GOT3 (cell line): ENCODE results near the gene QSOX2.

ENCODE experiments used
- DNase-seq: peaks from one replicate; lab custom pipeline; 2025; ENCODE audit warnings: mixed read lengths; lab: John Stamatoyannopoulos, UW

QSOX2 gene

DNA sequence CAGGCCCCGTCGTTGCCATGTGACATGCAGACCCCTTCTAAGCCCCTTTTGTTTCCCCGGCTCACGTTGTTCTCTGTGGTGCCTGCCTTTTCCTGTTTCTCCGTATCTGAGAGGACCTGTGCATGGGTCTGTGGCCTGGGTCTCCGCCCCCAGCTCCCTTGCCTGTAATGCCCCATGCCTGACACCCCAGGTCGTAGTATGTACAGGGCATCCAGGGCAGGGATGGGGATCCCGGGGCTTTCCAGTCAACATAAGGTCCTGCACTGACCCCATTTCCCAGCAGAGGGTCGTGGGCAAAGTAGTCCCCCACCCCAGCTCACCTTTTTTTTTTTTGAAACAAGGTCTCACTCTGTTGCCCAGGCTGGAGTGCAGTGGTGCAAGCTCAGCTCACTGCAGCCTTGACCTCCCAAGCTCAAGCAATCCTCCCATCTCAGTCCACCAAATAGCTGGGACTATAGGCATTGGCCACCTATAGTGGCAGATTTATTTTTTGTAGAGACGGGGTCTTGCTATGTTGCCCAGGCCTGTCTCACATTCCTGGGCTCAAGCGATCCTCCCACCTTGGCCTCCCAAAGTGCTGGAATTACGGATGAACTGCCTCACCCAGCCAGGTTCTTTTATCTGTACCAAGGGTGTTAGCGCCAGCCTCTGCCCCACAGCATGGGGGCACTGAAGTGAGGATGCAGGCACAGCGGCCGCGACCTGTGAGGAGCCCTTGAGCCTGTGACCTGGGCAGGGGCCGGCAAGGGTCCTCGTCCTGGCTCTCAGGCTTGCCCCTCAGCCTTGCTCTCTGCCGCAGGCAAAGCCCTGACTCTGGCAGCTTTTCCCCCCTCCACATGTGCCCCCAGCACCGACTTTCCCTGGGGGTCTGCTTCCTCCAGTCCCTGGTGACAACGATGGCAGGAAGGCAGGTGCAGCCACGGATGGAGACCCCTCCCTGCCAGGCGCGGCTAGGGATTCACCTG is 19.1 kb upstream of the QSOX2 start:
- DNase-seq, result no peak

GRCh38 chr9:136264031-136264430 is 18.4 kb upstream of the QSOX2 start:
- DNase-seq, result no peak

DNA sequence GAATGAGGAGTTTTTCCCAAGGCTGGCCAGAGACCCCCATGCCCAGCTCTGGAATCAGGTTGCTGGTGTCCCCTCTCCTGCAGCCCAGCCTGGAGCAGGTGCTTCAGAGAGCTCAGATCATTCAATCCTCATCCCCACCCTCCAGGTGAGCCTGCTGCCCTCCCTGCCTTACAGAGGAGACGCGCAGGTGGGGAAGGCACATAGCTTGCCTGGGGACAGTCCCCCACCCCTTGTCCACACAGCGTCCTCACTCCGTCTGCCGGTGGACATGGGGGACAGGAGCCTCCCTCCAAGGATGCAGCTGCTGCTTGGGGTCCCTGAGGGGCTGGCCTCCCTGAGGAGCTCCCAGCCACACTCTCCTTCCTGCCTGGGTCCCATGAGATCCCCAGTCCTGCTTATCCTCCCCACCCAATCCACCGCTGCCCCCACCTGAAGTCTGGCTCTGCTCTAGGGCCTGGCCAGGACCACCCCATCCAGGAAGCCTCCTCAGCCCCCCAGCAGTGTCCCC is 17.1 kb upstream of the QSOX2 start:
- no peak for DNase-seq

DNA sequence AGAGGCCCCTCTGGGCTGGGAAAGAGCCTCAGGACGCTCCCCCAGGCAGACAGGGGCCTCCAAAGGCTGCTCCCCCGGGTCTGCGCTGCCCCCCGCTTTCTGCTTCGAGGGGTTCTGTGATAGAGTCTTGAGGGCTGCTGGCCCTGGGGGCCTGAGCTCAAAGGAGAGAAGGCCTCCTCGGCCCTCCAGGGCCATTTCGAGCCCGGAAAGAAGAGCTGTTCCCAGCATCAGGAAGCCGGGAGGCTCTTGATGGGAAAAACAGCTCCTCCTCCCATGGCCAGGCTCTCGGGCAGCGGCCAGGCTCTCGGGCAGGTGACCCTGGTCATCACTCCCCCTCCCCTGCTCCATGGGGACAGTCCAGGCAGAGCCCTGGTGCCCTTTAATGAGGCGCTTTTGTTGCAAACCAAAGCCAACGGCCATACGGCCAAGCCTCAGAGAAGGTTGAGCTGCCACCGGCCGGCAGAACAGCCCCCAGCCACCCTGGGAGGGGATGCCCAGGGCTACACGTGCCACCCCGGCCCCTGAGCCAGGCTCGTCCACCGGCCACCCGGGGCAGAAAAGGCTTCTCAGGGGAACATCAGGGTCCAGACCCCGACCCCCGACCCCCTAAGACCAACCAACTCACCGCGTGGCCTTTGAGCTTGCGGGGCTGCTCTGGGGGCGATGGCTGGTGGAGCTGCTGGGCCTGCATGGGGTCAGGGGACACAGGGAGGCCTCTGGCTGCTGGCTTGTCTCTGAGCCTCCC is 16.2 kb upstream of the QSOX2 start:
- no peak for DNase-seq

DNA sequence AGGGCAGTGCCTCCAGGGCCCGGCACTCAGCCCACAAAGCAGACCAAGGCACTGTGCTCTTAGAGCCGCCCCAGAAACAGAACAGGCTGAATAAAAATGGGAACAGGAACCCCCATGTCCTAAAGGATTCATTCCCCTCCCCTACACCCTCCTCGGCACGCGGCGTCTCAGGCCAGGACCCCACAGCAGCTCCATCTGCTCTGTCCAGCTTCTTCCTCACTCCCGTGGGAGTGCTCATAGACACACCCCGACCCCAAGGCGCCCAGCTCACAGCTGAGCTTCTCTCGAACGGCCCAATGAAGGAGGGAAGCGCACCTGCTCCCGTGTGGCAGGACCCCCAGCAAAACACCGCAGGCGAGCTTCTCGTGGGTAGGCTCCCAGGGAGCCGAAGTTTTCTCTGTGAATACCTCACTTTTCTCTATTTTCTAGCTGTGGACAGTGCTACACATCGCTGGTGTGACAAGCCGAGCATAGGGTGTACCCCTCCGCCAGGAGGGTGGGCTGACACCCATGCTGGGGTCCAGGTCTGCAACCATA is 15.4 kb upstream of the QSOX2 start:
- no peak for DNase-seq

GRCh38 chr9:136260521-136260920 is 14.9 kb upstream of the QSOX2 start:
- DNase-seq, result no peak

DNA sequence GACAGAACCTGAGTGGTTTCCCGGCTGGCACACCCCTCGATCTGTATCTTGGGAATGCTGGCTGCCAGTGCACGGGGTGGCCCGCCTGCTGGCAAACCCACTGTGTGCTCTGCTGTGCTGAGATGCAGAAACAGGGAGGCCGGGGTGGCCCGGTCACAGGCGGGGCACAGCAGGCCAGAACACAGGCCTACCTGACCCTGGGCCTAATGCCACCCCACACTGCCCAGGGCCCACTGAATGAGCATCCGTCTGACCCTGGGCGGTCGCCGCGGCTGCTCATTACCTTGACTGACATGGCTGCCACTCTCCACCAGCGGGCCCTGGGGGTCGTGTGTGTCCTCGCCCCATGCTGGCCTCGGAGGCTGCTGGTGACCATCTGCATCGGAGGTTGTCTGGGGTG is 14.2 kb upstream of the QSOX2 start:
- no peak for DNase-seq

DNA sequence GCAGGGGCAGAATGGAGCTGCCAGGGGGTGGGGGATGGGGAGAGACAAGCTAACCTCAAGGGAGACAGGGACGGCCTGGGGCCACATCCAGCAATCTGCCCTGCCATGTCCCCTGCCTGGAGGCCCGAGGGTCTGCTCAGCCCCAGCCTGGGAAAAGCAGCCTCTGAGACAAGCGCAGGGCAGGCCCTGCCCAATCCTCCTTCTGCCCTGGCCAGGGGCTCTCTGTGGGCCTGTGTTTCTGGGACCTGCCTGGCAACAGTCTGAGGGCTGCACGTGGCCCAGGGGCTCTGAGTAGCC is 13.9 kb upstream of the QSOX2 start:
- no peak for DNase-seq

- no peak for DNase-seq
These were observed 13.3 kb upstream of the QSOX2 start for GRCh38 chr9:136258786-136259516.

GRCh38 chr9:136258299-136258625 is 12.7 kb upstream of the QSOX2 start:
- DNase-seq, result no peak

DNA sequence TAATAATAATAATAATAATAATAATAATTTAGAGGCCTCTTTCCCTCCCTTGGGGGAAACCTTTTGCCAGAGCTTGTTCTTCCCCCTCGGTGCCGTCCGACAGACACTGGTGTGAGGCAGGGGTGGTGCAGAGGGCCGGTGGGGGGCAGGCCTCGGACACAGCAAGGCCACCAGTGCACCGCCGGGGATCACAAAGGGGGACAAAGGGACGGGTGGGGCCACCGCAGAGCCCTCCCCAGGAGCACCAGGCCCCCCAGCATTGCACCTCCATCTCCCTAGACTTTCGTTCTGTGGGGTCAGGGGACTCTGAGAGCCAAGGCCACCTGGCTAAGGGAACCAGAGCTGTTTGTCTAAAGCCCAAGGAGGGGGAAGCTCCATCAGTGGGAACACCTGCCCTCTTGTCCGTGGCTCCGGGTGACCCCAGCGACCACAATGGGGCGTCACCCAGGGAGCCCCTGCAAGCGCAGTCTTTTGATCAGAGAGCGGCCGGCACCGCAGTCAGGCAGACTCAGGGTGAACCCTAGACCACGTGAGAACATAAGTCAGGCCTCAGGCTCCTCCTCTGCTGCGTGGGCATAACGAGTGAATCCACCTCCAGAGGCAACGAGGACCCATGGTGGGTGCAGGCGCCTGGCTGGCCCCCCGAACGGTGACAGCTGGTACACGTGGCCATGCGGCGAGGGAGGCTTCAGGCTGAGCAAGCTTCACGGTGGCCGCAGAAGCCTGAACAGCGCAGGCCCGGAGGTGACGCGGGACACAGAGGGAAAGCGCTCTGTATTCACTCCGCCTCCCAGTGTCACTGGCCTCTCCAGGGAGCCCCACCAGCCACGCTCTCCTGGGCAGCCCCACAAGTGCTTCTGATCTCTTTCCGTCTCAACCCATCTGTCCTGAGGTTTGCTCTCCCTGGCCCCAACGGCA is 12.0 kb upstream of the QSOX2 start:
- DNase-seq, result no peak

GRCh38 chr9:136255896-136256890 is 10.6 kb upstream of the QSOX2 start:
- no peak for DNase-seq

GRCh38 chr9:136255166-136255538 is 9.5 kb upstream of the QSOX2 start:
- DNase-seq, result no peak

DNA sequence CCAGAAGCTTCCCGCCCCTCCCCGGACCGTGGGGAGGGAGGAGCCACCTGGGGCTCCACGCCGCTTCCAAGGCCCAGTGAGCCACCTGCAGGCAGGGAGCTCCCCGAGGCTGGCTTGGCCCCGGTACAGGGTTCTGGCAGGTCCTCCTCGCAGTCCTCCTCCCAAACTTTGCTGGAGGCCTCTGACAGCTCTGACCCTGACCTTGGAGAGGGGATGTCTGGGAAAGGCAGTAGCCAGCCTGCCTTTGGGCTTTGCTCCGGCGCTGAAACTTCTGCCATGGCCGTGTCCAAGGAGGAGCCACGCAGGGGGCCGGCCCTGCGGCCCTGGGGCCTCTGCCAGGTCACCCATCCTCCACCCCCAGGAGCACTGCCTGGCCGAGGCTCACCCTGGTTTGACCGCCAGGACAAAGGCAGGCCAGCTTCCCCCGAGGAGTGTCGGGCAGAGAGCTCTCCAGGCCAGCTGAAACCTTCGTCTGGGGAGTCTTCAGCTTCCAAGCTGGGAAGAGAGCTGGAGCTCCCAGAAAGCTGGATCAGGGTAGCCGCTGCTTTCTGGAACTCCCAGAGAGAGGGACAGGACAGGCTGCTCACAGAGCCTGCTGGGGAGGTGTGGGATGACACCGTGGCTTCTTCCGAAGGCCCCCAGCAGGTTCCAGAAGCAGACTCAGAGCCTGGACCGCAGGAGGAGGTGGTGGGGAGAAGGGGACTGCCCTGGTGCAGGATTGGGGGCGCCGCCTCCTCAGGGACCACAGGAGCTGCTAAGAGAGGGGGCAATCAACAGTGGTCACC is 9.0 kb upstream of the QSOX2 start:
- DNase-seq, result no peak

- no peak for DNase-seq
These were observed 7.9 kb upstream of the QSOX2 start for GRCh38 chr9:136253246-136254130.

DNA sequence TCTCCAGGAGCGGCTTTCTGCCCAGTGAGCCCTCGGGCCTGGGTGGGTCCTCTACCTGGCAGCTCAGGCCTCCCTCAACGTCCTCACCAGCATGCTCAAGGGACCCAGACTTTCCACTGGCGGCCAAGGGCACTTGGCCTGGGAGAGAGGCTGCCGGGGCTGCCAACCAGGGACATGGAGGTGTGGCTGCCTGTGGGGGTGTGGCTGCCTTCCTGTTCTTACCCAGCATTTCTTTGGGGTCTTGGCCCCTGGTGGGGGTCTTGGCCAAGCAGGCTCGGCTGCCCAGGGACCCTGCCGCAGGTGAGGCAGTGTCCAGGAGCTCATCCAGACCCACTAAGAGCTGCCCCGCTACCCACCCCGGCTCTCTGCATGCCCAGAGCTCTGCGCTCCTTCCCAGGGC is 7.2 kb upstream of the QSOX2 start:
- no peak for DNase-seq

DNA sequence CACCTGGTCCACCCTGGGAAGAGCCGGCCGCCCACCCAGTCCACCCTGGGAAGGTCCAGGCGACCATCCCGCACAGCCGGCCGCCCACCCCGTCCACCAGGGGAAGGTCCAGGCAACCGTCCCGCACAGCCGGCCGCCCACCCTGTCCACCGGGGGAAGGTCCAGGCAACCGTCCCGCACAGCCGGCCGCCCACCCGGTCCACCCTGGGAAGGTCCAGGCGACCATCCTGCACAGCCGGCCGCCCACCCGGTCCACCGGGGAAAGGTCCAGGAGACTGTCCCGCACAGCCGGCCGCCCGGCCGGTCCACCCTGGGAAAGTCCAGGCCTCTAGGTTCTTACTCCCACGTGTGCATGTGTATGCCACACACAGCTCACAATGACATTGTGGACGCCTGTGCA is 6.7 kb upstream of the QSOX2 start:
- DNase-seq, result no peak
